ENCODE data around the gene CORIN.
"Not testable (repeated sequence)": the region's sequence is repeated elsewhere in the genome, so short reads cannot be mapped to it uniquely, and the experiment has no call there.

Gene CORIN

DNA sequence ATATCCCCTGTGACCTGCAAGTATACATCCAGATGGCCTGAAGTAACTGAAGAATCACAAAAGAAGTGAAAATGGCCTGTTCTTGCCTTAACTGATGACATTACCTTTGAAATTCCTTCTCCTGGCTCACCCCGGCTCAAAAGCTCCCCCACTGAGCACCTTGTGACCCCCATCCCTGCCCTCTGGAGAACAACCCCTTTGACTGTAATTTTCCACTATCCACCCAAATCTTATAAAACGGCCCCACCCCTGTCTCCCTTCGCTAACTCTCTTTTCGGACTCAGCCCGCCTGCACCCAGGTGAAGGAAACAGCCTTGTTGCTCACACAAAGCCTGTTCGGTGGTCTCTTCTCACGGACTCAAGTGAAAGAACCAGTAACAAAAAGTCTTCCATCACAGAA, 69.9 kb downstream of the CORIN start:
- DNase-seq, result not testable (repeated sequence)

DNA sequence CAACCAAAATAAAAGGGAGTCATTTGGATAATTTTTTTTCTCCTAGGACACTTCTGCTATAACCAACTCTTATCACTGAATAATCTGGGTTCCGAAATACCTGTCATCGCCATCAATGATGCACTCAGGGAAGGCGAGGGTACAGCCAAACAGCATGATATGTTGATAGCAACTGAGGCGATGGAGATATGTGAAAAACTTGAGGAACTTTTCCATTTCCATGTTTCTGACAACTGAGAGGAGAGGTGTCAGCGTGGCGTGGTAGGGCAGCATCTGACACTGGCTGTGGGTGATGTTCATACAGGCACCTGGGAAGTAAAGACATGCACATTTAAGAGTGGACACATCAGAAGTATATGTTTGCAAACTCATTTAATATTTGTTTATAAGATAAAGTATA, 74.6 kb downstream of the CORIN start:
- no peak for DNase-seq

DNA sequence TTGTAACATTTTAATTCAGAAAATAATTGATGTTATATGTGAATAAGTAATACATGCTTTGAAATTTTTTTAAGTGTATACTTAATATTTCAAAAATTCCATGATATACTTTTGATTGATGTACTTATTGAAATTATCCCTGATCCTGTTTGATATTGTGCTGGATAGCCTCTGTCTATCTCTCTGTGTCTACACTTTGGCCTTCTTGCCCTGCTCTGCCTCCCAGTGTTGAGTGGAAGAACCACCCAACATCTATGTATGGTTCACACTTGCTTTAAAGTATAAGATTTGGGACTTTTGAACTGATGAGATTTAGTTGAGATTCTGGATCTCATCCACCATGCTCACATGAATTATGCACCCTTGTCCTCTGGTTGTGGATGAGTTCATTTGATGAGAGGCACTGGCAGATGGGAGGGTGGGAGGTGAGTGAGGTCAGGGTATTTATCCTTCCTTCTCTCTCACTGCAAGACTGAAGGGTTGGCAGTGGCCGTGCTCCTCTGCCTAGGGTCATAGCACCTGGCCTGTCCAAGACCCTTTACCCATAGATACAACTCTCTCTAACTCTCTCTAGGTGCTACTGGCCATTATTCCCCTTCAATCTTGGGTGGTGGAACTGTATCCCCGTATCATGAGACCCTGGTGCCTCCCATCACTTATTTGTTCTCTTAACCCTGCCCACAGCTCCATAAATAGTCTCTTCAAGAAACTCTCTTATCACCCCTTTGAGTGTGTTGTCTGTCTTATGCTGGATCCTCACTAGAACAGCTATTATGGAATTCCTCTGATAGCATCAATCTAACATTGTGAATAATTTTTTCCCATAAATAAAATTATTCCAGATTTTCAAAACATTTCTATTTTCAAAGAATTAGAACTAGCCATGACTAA, 75.2 kb downstream of the CORIN start:
- no peak for DNase-seq

DNA sequence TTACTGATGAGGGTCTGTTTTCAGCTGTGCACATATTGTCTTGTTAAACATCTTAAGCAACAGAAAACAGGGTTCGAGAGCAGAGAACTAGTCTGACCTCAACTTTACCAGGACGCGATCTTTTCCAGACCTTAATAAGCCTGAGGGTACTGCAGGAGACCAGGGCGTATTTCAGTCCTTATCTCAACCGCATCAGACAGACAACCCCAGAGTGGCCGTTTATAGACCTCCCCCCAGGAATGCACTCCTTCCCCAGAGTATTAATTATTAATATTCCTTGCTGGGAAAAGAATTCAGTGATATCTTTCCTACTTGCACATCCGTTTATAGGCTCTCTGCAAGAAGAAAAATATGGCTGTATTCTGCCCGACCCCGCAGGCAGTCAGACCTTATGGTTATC, 84.6 kb downstream of the CORIN start:
- DNase-seq, result not testable (repeated sequence)

DNA sequence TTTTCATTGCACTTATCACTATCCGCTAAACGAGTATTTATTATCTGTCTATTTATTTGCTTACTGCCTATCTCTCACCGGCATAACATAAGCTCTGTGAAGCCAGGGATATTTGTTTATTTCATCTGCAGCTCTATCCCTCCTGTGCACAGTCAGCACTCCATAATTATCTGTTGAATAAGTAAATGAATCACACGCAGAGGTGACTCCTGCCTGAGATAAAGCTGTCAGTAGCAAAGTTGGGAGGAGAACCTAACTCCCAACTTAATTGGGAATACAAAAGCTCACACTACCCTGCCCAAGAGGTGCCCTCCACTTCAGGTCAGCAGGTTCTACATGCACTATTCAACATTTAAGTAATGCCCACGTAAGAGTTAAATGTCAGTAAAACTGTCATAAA, 85.7 kb downstream of the CORIN start:
- no peak for DNase-seq

DNA sequence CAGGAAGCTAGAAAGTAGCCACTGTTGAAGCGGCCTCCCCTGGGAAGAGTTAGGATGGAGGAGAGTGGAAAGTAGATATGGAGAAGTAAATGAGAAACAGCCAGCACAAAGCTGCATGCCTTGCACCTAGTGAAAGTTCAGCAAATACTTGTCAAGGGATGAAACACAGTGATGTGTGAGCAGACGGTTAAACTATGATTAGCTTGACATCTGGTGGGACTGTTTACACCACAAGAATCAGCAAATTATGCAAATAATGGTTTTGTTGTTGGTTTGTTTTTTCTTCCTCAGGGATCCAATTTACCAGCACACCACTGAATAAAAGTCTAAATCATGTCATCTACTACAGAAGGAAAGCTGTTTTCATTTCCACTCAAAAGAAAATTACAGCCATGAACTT, 87.1 kb downstream of the CORIN start:
- DNase-seq, result no peak

DNA sequence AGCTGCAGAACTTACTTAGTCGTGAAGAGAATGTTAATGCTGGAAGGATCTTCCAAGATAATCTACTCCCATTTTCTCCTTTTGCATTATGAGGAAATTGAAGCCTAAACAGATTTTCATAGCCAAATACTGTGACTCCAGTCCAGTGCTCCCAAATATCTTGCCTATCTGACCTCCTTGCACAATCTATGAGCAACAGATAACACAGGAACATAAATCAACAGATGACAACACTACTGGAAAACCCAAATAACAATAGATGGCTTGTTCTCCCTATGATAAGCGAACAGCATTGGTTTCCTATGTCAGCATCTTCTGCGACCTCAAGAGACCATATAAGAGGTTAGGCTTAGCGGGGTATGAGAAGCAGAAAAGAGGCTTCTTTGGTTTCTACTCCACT, 88.0 kb downstream of the CORIN start:
- DNase-seq, result no peak

DNA sequence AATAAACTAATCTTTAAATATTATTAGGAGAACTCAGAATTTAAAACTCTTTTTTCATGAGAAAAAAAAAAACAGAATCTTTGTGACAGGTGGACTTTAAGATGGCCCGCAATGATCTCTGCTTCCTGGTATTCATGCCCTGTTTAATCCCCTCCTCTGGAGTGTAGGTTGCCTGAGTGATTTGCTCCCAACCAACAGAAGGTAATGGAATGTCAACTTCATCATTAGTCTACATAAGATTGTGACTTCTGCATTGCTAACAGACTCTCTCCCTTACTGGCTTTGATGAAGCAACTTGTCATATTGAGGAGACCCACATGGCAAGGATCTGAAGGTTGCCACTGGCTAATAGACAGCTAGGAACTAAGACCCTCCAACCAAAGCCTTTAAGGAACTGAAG, 88.8 kb downstream of the CORIN start:
- DNase-seq, result no peak

DNA sequence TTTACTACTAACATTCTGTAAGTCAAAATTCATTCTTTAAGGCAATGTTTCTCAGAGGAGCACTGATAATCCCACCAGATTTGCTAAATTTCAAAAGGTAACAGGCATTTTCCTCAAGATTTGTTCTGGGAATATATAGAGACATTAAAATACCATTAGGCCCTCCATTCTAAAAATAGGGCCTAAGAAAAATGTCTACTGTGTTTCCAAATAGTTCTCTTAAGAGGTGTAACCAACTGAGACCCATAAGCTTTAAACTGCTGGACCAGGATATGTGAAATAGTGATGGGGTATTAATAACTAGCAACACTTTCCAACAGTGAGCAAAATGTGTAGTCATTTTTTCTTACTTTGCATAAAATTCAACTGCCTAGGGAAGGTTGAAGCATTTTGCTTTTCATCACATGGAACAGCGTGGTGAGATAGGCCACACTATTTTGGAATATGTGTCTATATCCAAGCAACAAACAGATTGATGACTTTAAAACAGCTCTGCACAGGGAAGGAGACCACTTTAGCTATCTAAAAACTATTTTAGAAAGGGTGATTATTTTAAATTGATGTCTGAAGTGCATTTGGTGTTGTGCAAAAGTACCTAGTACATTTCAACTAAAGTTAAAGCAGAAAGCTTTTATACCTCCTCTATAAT, 89.9 kb downstream of the CORIN start:
- DNase-seq, result no peak

DNA sequence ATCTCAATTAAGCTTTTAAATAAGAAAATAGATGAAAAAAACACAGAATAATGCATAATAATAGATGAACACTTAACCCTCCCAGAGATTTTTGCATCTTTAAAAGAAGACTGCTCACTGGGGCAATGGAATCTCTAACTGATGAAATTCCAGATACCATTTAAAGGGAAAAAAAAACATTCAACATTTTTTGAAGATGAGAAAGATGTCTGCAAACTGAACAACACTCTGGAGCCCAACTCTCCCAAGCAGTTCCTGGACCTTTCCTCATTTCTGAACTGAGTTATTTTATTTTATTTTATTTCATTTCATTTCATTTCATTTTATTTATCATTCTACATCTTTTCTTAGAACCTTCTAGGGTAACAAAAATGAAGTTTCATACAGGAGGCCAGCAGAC, 90.7 kb downstream of the CORIN start:
- no peak for DNase-seq

DNA sequence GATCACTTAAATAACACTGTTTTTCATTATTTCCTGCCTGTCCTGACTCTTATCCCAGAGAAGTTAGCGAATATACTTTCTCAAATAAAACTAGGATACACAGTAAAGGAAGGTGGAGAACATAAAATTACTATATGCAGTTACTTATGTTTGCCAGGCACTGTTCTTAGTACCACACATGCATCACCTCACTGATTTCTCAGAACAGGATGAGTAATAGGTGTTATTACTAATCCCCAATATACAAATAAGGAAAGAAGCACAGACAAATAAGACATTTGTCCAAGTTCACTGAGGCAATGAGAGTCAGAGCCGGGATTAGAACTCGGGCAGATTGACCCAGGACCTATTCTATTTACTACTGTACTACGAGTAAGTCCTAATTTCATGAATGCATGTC, 91.7 kb downstream of the CORIN start:
- no peak for DNase-seq

DNA sequence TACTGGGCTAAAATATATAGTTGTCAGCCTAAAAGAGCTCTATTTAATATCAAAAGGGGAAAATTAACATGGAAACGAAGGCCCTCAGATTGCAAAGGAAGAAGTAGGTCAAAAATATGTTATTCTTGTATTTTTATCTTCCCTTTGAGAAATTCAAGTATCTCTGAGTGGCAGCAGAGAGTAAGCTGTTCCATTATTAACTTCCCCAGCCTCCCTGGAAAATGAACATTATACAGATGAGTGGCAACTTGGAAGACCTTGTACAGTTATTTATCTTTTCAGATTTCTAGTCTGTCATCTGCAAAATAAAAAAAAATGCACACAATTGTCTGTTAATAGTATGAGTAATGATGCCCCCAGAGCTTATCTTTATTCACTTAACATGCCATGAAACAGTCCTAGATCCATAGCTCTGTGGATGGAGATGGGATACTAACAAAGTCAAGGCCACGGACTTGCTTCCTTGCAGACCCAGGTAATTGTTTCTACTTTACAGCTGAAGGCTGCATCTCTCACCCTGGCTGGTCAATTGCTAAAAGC, 93.0 kb downstream of the CORIN start:
- no peak for DNase-seq

DNA sequence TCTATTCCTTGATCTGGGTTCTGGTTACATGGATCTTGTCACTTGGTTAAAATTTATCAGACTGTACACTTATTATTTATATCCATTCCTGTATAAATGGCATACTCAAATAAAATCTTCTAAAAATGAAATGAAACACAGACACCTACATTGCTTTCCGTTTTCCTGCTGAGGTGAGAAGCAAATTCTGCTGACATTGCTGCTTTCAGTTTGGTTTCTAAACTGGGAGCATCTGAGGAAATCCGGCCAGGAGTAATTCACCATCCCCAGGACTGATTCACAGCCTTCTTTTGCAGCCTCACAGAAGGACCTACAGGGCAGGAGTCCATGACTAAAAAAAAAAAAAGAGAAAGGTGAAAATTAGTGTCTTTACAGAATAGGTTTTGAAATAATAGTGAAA, 93.6 kb downstream of the CORIN start:
- no peak for DNase-seq

DNA sequence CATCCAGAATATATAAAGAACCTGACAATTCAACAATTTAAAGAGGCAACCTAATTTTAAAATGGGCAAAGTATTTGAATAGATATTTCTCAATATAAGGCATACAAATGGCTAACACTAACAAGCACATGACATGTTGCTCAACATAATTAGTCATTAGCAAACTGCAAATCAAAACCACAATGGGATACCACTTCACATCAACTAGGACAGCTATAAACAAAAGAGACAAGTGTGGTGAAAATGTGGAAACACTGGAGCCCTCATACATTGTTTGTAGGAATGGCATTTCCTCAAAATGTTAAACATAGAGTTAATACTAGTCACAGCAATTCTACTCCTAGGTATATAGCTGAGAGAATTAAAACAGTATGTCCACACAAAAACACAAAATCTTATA, 96.7 kb downstream of the CORIN start:
- DNase-seq, result no peak

DNA sequence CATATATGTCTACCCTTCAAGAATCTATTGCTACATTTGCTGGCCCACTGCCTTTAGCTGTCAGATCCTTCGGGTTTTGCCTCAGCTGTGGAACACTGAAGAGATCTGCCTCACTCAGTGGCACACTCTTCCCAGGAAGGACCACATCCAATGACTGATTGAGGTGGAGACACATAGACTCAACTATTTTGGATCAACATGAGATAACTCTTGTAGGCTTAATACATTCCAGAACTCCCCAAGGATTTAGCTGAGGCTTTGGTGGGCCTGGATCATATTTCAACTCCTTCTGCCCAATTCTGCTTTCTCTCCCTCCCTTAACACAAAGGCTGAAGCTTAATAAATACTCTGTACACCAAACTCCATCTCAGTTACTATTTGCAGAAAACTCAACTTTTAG, 100.5 kb downstream of the CORIN start:
- no peak for DNase-seq

DNA sequence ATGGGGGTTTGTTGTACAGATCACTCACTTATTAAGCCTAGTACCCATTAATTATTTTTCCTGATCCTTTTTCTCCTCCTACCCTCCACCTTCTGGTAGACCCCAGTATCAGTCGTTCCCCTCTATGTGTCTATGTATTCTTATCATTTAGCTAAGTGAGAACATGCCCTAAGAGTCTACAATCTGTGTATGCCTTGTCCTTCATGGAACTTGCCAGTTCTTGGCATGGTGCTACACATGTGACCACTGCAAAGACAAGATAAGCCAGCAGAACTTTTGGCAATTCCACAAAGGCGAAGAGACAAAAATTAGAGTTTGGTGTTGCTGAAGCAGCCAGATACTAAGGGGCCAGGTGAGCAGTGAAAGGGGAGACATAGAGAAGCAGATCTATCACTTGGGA, 101.3 kb downstream of the CORIN start:
- no peak for DNase-seq

DNA sequence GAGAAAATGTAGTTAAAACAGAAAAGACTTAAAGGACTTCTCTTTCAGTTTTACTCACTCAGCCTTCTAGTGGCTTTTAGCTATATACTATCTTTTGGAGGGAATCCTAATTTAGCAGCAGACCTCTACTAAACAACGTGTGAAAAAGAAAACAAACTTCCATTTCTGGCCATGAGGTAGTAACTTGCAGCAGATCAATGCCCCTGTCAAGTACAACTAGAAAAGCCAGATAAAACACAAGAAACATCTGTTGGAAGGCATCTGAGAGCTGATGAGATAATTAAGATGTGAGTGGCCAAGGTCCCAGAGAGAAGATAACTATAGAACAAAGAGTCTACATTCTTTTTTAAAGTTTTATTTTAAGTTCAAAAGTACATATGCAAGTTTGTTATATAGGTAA, 101.7 kb downstream of the CORIN start:
- no peak for DNase-seq

DNA sequence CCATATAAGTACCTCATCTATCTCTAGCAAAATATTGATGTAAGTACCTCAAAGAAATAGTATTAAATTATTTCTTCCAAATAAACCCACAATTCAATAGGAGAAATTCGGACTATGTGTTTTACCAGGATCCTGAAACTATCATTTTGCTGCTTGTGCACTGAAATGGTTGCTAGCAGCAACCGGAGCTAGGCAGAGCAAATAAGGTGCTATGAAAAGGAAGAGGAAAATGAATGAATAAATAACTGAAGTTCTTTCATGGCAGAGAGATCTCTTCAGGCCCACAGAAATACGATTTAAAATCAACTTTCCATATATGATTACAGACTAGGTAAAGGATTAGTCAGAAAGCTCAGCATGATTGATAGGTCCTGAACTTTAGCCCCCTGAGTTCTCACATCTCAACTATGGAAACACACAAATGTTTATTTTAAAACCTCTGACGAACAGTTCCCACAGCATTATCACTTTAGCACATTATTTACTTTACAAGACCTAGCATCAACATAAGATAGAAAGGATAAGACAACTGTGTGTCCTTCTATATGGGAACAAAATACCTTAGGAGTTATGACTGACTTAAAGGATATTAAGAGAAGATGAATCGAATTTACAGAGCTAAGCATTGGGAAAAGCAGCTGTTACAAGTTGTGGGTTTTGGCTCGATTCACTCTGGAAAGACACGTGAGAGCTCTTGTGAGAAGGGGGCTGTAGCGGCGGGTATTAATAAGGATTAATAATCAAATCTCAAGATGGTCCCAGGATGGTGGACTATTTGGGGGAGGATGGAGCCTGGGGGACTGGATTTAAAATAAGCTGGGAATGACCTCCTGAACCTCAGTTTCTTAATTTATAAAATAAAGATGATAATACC, 104.3 kb downstream of the CORIN start:
- DNase-seq, result no peak

DNA sequence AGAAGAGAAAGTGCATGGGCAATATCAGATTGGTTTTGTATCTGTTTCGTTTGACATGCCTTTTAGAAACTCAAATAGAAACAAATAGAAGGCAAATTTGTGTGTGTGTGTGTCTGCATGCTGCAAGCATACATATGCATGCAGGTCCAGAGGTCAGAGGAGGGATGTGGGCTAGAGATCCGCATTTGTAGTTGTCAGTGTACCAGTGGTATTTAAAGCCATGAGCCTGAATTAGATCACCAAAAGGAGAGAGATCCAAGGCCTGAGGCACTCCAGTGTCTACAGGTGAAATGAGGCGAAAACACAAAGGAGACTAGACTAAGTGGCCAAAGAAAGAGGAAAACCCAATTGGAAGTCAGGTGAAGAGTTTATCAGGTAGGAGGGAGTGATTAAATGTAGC, 106.7 kb downstream of the CORIN start:
- DNase-seq, result no peak

DNA sequence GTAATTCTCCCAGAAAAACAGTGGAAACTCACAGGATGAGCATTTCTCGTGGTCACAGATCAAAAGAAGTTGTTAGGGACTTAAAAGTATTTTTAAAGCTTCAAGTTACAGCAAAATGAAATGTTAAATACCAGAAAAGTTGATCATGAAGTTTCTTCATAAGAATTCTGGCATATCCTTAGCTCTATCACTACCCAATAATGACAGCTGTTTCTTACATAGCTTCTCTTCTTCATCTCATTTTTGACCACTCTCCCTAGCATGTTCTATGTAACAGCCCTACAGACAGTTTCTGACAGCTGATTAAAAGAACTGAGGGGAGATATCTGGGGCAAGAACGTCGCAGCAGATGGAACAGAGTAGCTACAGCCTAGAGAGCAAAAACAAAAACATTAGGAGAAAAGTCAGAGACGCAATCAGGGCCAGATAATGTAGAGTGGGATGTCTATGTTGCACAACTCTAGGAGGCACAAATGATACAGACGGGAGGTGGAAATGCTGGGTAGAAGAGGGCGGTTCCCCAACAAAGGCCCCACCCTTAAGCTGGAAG, 108.7 kb downstream of the CORIN start:
- DNase-seq, result no peak

DNA sequence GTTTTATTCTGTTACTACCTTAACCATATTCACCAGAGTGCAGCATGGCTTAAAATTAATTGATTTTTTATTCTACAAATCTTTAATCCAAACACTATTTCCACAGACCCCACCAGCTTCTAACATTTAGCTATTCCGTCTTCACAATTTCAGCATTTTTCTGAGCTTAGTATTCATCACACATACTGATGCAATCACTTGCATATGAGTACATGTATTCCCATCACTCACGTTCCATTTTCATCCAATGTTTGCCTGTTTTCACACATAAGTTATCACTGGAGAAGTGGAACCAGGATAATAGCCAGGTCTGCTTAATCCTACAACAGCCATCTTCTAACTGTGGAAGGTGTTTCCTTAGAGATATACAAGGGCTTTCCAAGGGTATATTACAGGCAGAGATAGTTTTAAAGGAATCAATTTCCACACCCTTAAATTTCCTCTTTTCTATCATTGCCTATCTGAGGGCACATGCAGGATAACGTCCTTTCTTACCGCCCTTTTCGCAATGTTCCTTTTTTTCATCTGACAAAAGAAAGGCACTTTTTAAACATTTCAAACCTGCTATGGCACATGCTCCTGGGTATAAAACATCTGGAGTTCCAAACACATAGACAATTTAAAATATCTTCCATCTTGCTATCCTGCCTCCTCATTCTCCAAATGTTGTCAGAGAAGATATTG, 115.8 kb downstream of the CORIN start:
- no peak for DNase-seq

DNA sequence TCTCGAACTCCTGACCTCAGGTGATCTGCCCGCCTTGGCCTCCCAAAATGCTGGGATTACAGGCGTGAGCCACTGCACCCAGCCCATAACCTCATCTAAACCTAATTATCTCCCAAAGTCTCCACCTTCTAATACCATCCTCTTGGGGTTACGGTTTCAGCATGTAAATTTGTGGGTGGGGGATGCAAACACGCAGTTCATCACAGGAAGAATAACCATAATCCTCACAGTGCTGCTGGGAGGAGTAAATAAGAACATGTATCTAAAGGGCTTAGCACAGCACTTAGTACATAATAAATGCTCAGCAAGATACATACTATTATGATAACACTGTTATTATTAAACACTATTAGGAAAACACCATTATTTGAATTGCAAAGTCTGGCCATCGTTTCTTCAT, 116.4 kb downstream of the CORIN start:
- DNase-seq, result no peak
